Prostate gland (tissue), 2 donors: ENCODE results near the gene FBXO11. TPM values are rescaled to one million over a fixed set of nuclear protein-coding genes. Genes with fewer than 3 reads are reported as not detected.

Source experiments
- DNase-seq: peaks from one replicate; pipeline ENCODE4 v3.0.0-alpha.2; 2019; ENCODE audit warnings: low spot score
- H3K27ac ChIP-seq, 2 donors: fragments of 200-600 bp; sonication (generic); 2 replicates each; pipeline ENCODE4 v1.5.1; 2017 to 2019
- H3K27me3 ChIP-seq: fragments of 200-600 bp; sonication (generic); replicated peaks from 2 replicates; pipeline ENCODE4 v1.5.1; 2019; ENCODE audit not compliant: insufficient read depth
- H3K36me3 ChIP-seq, 2 donors: fragments of 200-600 bp; sonication (generic); 1 replicate in 1 of 2; 2 replicates in 1 of 2; pipeline versions ENCODE4 v1.5.1 to v1.8.1; 2017 to 2019
- H3K4me1 ChIP-seq: fragments of 200-600 bp; sonication (generic); replicated peaks from 2 replicates; pipeline ENCODE4 v1.5.1; 2019
- H3K4me3 ChIP-seq, 2 donors: fragments of 200-600 bp; sonication (generic); 2 replicates each; pipeline ENCODE4 v1.5.1; 2017 to 2019
- H3K9me3 ChIP-seq: fragments of 200-600 bp; sonication (generic); 2 replicates; pipeline ENCODE4 v1.5.1; 2017
- POLR2A ChIP-seq: fragments of 450-650 bp; IDR thresholded peaks from one replicate; pipeline ENCODE4 v1.6.1; 2016; ENCODE audit warnings: antibody characterized with exemption, mild to moderate bottlenecking
- POLR2AphosphoS5 ChIP-seq: sonication (generic); formaldehyde crosslinking; IDR thresholded peaks from one replicate; pipeline ENCODE4 v1.6.1; 2017; ENCODE audit warnings: antibody characterized with exemption
- WGBS: methylation state at CpG from one replicate; pipeline ENCODE4 v1.1.5; 2018; 5-methylcytosine and 5-hydroxymethylcytosine counted together
- intact Hi-C: fragments of 100-400 bp; cut with DNase I; formaldehyde crosslinking; loops from one replicate; pipeline ENCODE4 v1.14.2; 2022
- total RNA-seq, 2 donors: library from RNA; depleted of rRNA; stranded (reverse); fragments of >200 nt; gene quantifications; one replicate each; pipeline ENCODE4 v1.1.0, GENCODE V29; 2016
- TF ChIP-seq, protein P1 (sequence below), 4 experiments: fragments of 200-600 bp in 2 of 4; fragments of 450-650 bp in 2 of 4; sonication (generic) in 2 of 4; IDR thresholded peaks; 1 replicate in 3 of 4; 2 replicates in 1 of 4; pipeline ENCODE4 v1.5.1; 2016 to 2019; ENCODE audit warnings: antibody characterized with exemption in 4 of 4, mild to moderate bottlenecking in 2 of 4, moderate library complexity in 2 of 4

Gene FBXO11
- total RNA-seq, 2 donors from 2014 or later, result 48.4 to 54.2 TPM

DNA sequence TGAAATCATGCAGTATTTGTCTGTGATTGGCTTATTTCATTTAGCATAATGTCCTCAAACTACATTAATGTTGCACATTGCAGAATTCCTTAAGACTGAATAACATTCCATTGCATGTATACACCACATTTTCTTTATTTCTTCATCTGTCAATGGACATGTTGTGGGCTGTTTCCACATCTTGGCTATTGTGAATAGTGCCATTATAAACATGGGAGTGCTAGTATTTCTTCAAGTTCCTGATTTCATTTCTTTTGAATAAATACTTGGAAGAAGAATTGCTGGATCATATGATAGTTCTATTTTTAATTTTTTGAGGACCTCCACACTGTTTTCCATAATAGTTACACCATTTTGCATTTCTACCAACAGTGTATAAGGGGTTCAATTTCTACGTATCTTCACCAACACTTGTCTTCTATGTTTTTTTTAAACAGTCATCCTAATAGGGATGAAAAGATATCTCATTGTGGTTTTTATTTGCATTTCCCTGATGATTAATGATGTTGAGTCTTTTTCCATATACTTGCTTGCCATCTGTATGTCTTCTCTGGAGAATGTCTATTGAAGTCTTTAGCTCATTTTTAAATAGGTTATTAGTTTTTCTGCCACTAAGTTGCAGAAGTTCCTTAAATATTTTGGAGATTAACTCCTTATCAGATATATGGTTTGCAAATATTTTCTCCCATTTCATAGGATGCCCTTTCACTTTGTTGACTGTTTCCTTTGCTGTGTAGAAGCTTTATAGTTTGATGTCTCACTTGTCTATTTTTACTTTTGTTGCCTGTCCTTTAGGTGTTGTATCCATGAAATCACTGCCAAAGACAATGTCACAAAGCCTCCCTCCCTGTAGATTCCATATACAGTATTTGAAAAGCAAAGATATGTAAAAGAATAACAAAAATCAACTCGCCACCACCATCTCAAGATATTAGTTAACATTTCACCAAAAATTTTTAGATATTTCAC, 14.6 kb downstream of the FBXO11 start:
- no peak for TF ChIP-seq POLR2A
- no peak for TF ChIP-seq POLR2AphosphoS5
- no peak overlapping the region for H3K4me3 ChIP-seq
- H3K4me1 ChIP-seq, result no peaks in the 10 kb centered on the region
- no peaks in the 10 kb centered on the region for H3K9me3 ChIP-seq
- intact Hi-C loops, result no loop called here
- H3K27me3 ChIP-seq, result no peaks in the 10 kb centered on the region
- 93% methylated on average over 2 of the region's 2 CpGs for whole genome bisulfite sequencing
- H3K27ac ChIP-seq, result no peak overlapping the region
- H3K36me3 ChIP-seq, result no peaks in the 10 kb centered on the region
- DNase-seq, result no peak

DNA sequence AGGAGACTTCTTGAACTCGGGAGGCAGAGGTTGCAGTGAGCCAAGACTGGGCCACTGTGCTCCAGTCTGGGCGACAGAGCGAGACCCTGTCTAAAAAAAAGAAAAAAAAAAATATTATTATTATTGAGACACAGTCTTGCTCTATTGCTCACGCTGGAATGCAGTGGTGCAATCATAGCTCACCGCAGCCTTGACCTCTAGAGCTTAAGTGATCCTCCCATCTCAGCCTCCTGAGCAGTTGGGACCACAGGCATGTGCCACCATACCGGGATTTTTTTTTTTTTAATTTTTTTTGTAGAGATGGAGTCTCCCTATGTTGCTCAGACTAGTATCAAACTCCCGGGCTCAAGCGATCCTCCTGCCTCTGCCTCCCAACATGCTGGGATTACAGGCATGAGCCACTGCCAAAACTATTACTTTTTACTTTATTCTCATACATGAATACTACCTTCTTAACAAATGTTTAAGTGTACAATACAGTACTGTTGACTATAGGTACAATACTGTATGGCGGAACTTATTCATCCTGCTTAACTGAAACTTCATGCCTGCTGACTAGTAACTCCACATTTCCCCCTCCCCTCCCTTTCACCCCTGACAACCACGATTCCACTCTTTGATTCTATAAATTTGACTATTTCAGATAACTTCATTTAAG, 15.5 kb downstream of the FBXO11 start:
- WGBS, result 95% methylated on average over 10 of the region's 10 CpGs
- H3K36me3 ChIP-seq, result no peaks in the 10 kb centered on the region
- no peak for DNase-seq
- no peaks in the 10 kb centered on the region for H3K27me3 ChIP-seq
- no peaks in the 10 kb centered on the region for H3K9me3 ChIP-seq
- TF ChIP-seq, protein P1, sequence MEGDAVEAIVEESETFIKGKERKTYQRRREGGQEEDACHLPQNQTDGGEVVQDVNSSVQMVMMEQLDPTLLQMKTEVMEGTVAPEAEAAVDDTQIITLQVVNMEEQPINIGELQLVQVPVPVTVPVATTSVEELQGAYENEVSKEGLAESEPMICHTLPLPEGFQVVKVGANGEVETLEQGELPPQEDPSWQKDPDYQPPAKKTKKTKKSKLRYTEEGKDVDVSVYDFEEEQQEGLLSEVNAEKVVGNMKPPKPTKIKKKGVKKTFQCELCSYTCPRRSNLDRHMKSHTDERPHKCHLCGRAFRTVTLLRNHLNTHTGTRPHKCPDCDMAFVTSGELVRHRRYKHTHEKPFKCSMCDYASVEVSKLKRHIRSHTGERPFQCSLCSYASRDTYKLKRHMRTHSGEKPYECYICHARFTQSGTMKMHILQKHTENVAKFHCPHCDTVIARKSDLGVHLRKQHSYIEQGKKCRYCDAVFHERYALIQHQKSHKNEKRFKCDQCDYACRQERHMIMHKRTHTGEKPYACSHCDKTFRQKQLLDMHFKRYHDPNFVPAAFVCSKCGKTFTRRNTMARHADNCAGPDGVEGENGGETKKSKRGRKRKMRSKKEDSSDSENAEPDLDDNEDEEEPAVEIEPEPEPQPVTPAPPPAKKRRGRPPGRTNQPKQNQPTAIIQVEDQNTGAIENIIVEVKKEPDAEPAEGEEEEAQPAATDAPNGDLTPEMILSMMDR (IDR thresholded peaks at IDR 0.05), result no peak
- TF ChIP-seq POLR2AphosphoS5 (no peak), POLR2A (no peak)
- intact Hi-C loops, result no loop called here
- no peak overlapping the region for H3K27ac ChIP-seq
- no peak overlapping the region for H3K4me3 ChIP-seq
- no peaks in the 10 kb centered on the region for H3K4me1 ChIP-seq

DNA sequence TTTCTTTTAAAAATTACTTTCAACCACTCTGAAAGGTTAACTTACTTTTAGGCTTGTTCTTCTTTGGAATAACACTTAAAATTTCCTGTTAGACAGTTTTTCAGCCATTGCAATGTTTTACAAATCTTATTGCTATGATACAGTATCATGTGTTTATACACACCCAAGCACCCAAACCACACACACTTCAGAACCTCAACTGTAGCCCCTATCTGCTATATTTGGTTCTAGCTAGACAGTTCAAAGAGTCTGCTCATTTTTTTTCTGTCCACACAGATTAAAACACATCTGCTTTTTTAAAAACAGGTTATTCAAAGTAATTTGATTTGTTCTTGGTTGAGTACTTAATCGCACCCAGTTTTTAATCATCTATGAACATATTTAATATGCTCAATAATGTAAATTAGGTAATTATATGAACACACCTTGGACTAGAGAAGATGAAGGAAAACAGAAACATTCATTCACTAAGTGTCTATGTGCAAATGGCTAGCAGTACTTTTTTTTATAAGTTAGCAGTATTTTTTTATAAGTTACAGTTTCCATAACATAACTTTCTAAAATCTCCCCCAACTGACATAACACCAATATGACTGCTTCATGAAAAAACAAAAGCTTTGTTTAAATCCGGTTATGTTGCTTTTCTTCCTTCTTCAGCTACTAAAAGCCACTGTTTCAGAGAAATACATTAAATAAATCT, 17.6 kb downstream of the FBXO11 start:
- no peaks in the 10 kb centered on the region for H3K36me3 ChIP-seq
- no peak overlapping the region for H3K4me3 ChIP-seq
- intact Hi-C loops, result no loop called here
- H3K9me3 ChIP-seq, result no peaks in the 10 kb centered on the region
- no peaks in the 10 kb centered on the region for H3K4me1 ChIP-seq
- H3K27ac ChIP-seq, result no peak overlapping the region
- DNase-seq, result no peak
- whole genome bisulfite sequencing, result 74% methylated on average over 2 of the region's 2 CpGs
- TF ChIP-seq, protein P1 (IDR thresholded peaks at IDR 0.05), result no peak
- TF ChIP-seq POLR2AphosphoS5, result no peak
- no peak for TF ChIP-seq POLR2A
- no peaks in the 10 kb centered on the region for H3K27me3 ChIP-seq

DNA sequence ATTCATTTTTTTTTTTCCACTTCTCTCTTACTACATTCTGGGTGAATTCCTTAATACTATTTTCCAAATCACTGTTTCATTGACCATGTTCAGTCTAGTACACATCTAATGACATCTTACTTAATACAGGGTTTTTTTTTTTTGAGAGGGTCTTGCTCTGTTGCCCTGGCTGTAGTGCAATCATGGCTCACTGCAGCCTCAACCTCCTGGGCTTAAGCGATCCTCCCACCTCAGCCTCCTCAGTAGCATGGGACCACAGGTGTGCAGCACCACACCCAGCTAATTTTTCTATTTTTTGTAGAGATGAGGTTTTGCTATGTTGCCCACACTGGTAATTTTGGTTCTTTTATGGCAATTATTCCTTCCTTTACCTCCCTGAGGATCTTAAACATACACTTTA, 29.4 kb downstream of the FBXO11 start:
- TF ChIP-seq POLR2AphosphoS5 (no peak), POLR2A (no peak)
- TF ChIP-seq, protein P1 (IDR thresholded peaks at IDR 0.05), result no peak
- Histone ChIP-seq H3K27ac (no peak overlapping the region), H3K27me3 (no peaks in the 10 kb centered on the region), H3K9me3 (no peaks in the 10 kb centered on the region), H3K4me3 (no peak overlapping the region), H3K36me3 (no peaks in the 10 kb centered on the region), H3K4me1 (no peaks in the 10 kb centered on the region)
- 92% methylated on average over 1 of the region's 1 CpG for WGBS
- intact Hi-C loops, result no loop called here
- DNase-seq, result no peak

DNA sequence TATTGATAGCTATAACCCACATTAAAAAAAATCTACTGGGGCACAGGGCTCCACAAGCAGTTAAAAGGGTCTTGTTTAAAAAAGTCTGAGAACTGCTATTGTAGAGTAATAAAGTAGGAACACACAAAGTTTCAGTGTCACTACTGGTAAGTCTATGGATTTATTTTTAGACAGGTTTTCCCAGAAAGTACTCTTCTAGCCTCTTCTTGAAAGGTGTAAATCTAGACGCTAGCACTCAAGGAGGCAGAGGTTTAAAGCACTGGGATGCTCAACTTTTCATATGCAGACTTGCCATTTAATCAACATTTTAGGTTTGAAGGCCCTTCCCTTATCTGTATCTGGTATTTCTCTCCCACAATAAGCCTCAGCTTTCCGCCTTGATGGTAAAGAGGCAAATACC, 33.4 kb downstream of the FBXO11 start:
- Histone ChIP-seq H3K4me1 (no peaks in the 10 kb centered on the region), H3K4me3 (no peak overlapping the region), H3K36me3 (no peaks in the 10 kb centered on the region), H3K27me3 (no peaks in the 10 kb centered on the region), H3K27ac (no peak overlapping the region), H3K9me3 (no peaks in the 10 kb centered on the region)
- intact Hi-C loops, result no loop called here
- 98% methylated on average over 2 of the region's 2 CpGs for WGBS
- TF ChIP-seq, protein P1 (IDR thresholded peaks at IDR 0.05), result no peak
- TF ChIP-seq POLR2AphosphoS5, result no peak
- no peak for TF ChIP-seq POLR2A
- DNase-seq, result no peak
